IMR-90 (cell line): ENCODE results near the gene ATRNL1. TPM values are rescaled to one million over a fixed set of nuclear protein-coding genes. Genes with fewer than 3 reads are reported as not detected.

Source experiments
- ATAC-seq: fragments of 200-7000 bp; cut with Tn5 transposase; 2 replicates; pipeline ENCODE4 v1.9.1; 2020; ENCODE audit warnings: low read depth, mild to moderate bottlenecking, moderate library complexity
- BruUV-seq: library from RNA; stranded (reverse); fragments of 400-500 nt; replicated peaks from 2 replicates; lab custom pipeline; 2021; lab: Mats Ljungman, UMichigan
- CTCF ChIA-PET: fragments of 300-600 bp; formaldehyde crosslinking; extraction: SDS; loops from one replicate; lab custom pipeline; 2021; ENCODE audit warnings: antibody characterized with exemption; lab: Yijun Ruan, JAX
- POLR2A ChIA-PET: fragments of 300-600 bp; sonication (Branson Sonifier 250); formaldehyde crosslinking; loops from one replicate; lab custom pipeline; 2022; ENCODE audit warnings: antibody characterized with exemption; ENCODE audit not compliant: unreplicated experiment; lab: Charles Lee
- DNase-seq: peaks from one replicate; pipeline ENCODE4 v3.0.0; 2013
- H2AFZ ChIP-seq: replicated peaks from 2 replicates; pipeline ENCODE3; 2013; ENCODE audit warnings: low read length, mild to moderate bottlenecking; ENCODE audit not compliant: poor library complexity
- H2AK5ac ChIP-seq: 2 replicates; pipeline ENCODE4 v1.6.1; 2013; ENCODE audit warnings: low read depth, low read length, inconsistent platforms
- H2AK9ac ChIP-seq: replicated peaks from 2 replicates; pipeline ENCODE3; 2013; ENCODE audit warnings: mild to moderate bottlenecking, low read depth, low read length, moderate library complexity; ENCODE audit not compliant: poor library complexity
- H2BK120ac ChIP-seq: 2 replicates; pipeline ENCODE4 v1.6.1; 2013; ENCODE audit warnings: low read depth, low read length, inconsistent platforms
- H2BK15ac ChIP-seq: 3 replicates; pipeline ENCODE4 v1.6.1; 2013; ENCODE audit warnings: low read depth, low read length, inconsistent platforms
- H2BK20ac ChIP-seq: 2 replicates; pipeline ENCODE4 v1.6.1; 2013; ENCODE audit warnings: low read depth, mild to moderate bottlenecking, inconsistent platforms, low read length, moderate library complexity
- H2BK5ac ChIP-seq: 2 replicates; pipeline ENCODE4 v1.6.1; 2013; ENCODE audit warnings: mild to moderate bottlenecking, low read depth, low read length, inconsistent platforms; ENCODE audit not compliant: poor library complexity, severe bottlenecking
- H3K14ac ChIP-seq: replicated peaks from 2 replicates; pipeline ENCODE4 v1.6.1; 2013; ENCODE audit warnings: low read depth, low read length, inconsistent platforms
- H3K18ac ChIP-seq: 2 replicates; pipeline ENCODE4 v1.6.1; 2013; ENCODE audit warnings: low read depth, low read length, control low read depth
- H3K23ac ChIP-seq: 2 replicates; pipeline ENCODE4 v1.6.1; 2013; ENCODE audit warnings: low read depth, low read length, inconsistent platforms
- H3K27ac ChIP-seq: 2 replicates; pipeline ENCODE4 v1.5.1; 2013; ENCODE audit warnings: mild to moderate bottlenecking, control low read depth, low read length; ENCODE audit not compliant: insufficient read depth
- H3K27me3 ChIP-seq: 2 replicates; pipeline ENCODE4 v1.6.1; 2013; ENCODE audit warnings: low read length; ENCODE audit not compliant: control insufficient read depth, insufficient read depth
- H3K36me3 ChIP-seq: 2 replicates; pipeline ENCODE4 v1.6.1; 2013; ENCODE audit warnings: low read length, mixed read lengths; ENCODE audit not compliant: control insufficient read depth, insufficient read depth
- H3K4ac ChIP-seq: 2 replicates; pipeline ENCODE4 v1.6.1; 2013; ENCODE audit warnings: low read depth, low read length, inconsistent platforms
- H3K4me1 ChIP-seq: 2 replicates; pipeline ENCODE4 v1.6.1; 2013; ENCODE audit warnings: low read length, mixed read lengths; ENCODE audit not compliant: control insufficient read depth, insufficient read depth
- H3K4me2 ChIP-seq: 2 replicates; pipeline ENCODE4 v1.6.1; 2013; ENCODE audit warnings: low read depth, mild to moderate bottlenecking, control low read depth, low read length, moderate library complexity
- H3K4me3 ChIP-seq: 2 replicates; pipeline ENCODE4 v1.5.1; 2013; ENCODE audit warnings: low read depth, mild to moderate bottlenecking, control low read depth, low read length, moderate library complexity; ENCODE audit not compliant: insufficient read depth
- H3K56ac ChIP-seq: 2 replicates; pipeline ENCODE4 v1.6.1; 2013; ENCODE audit warnings: low read length, inconsistent platforms; ENCODE audit not compliant: insufficient read depth; ENCODE audit errors: extremely low read depth
- H3K79me1 ChIP-seq, 2 experiments: 2 replicates each; pipeline ENCODE4 v1.6.1; 2013; ENCODE audit warnings: low read length in 2 of 2, inconsistent platforms in 1 of 2, low read depth in 1 of 2
- H3K9ac ChIP-seq: 2 replicates; pipeline ENCODE4 v1.6.1; 2013; ENCODE audit warnings: low read depth, low read length, control low read depth
- H3K9me1 ChIP-seq: 2 replicates; pipeline ENCODE4 v1.6.1; 2013; ENCODE audit warnings: low read length, inconsistent platforms; ENCODE audit not compliant: insufficient read depth
- H3K9me3 ChIP-seq: 2 replicates; pipeline ENCODE4 v1.6.1; 2013; ENCODE audit warnings: low read length; ENCODE audit not compliant: control insufficient read depth, insufficient read depth
- H4K20me1 ChIP-seq: 2 replicates; pipeline ENCODE4 v1.6.1; 2013; ENCODE audit warnings: low read length, inconsistent platforms; ENCODE audit not compliant: insufficient read depth
- H4K5ac ChIP-seq: 2 replicates; pipeline ENCODE4 v1.6.1; 2013; ENCODE audit warnings: mild to moderate bottlenecking, low read depth, low read length, control low read depth
- H4K8ac ChIP-seq, 2 experiments: 2 replicates each; pipeline ENCODE4 v1.6.1; 2013; ENCODE audit warnings: low read depth in 2 of 2, low read length in 2 of 2, control low read depth in 1 of 2, inconsistent platforms in 1 of 2
- H4K91ac ChIP-seq: 2 replicates; pipeline ENCODE4 v1.6.1; 2013; ENCODE audit warnings: low read depth, low read length, inconsistent platforms; ENCODE audit not compliant: insufficient read depth
- CTCF ChIP-seq: conservative IDR thresholded peaks from 2 replicates; pipeline ENCODE4 v1.5.1; 2012; ENCODE audit warnings: mild to moderate bottlenecking, low read depth, low read length, improper control_type of control experiment
- NFE2L2 ChIP-seq: fragments of 150-350 bp; IDR thresholded peaks from 2 replicates; pipeline ENCODE4 v1.6.1; 2016; ENCODE audit warnings: low read depth, mild to moderate bottlenecking, low read length
- SMC3 ChIP-seq: fragments of 150-350 bp; IDR thresholded peaks from 2 replicates; pipeline ENCODE4 v1.6.1; 2016; ENCODE audit warnings: low read depth, mild to moderate bottlenecking, antibody characterized with exemption, low read length, moderate library complexity
- USF2 ChIP-seq: fragments of 150-350 bp; IDR thresholded peaks from 2 replicates; pipeline ENCODE4 v1.6.1; 2017; ENCODE audit warnings: mild to moderate bottlenecking, antibody characterized with exemption, low read length, low read depth
- WGBS, 2 experiments: methylation state at CpG; one replicate each; pipeline versions ENCODE4 v1.1.5 to v1.1.7; 2013; ENCODE audit warnings: missing lambda C conversion rate in 2 of 2; ENCODE audit not compliant: insufficient read length in 1 of 2; ENCODE audit errors: extremely low coverage in 2 of 2; 5-methylcytosine and 5-hydroxymethylcytosine counted together
- dilution Hi-C: fragments of 300-500 bp; cut with HindIII; formaldehyde crosslinking; loops from one replicate; pipeline ENCODE4 v1.14.3; 2018; ENCODE audit warnings: low sequenced_read_pairs; ENCODE audit not compliant: unreplicated experiment
- in situ Hi-C: fragments of 300-500 bp; cut with MboI; formaldehyde crosslinking; loops from 3 replicates; pipeline ENCODE4 v1.14.3; 2019; ENCODE audit warnings: low sequenced_read_pairs, inconsistent platforms, mixed read lengths
- intact Hi-C: fragments of 100-400 bp; cut with micrococcal nuclease; formaldehyde crosslinking; loops from 2 replicates; pipeline ENCODE4 v1.10.0; 2022
- polyA plus RNA-seq, 3 experiments: library from polyadenylated mRNA; depleted of rRNA; stranded (reverse); fragments of >200 nt; gene quantifications; 2 replicates each; pipeline ENCODE4 v1.2.3, GENCODE V29; 2012; ENCODE audit warnings: low replicate concordance in 1 of 3
- total RNA-seq: library from RNA; depleted of rRNA; stranded (reverse); fragments of >200 nt; gene quantifications from 2 replicates; pipeline ENCODE4 v1.2.3, GENCODE V29; 2012

The ATRNL1 gene
- total and polyA plus RNA-seq, 2 of the 4 experiments (the other 2 are of a cell fraction), result 0.18 to 0.19 TPM

- no TSS peak for BruUV-seq
- Histone ChIP-seq H4K91ac (peak overlapping the region; percentile 100; the same call in 1 of the 2 replicates), H4K20me1 (no peaks in the 10 kb centered on the region), H3K9me1 (peaks cover 8% of the 10 kb centered on the region), H4K8ac (peak overlapping the region; percentile 50 to 99), H3K18ac (peak overlapping the region; percentile 89; the same call in 1 of the 2 replicates), H3K56ac (no peak overlapping the region), H2AK5ac (peak overlapping the region; percentile 26; the same call in 1 of the 2 replicates), H3K27me3 (no peaks in the 10 kb centered on the region), H3K9ac (no peak overlapping the region), H3K4me2 (no peak overlapping the region), H3K4me1 (peaks cover 16% of the 10 kb centered on the region), H3K36me3 (no peaks in the 10 kb centered on the region), H3K14ac (peak overlapping the region; percentile 62; the same call in 1 of the 2 replicates), H2AFZ (no peak overlapping the region), H3K23ac (no peak overlapping the region), H3K9me3 (no peaks in the 10 kb centered on the region), H2BK5ac (peak overlapping the region; percentile 99), H2AK9ac (no peak overlapping the region), H2BK20ac (peak overlapping the region; percentile 92), H3K4me3 (no peak overlapping the region), H3K79me1 (no peaks in the 10 kb centered on the region), H2BK120ac (peak overlapping the region; percentile 100), H4K5ac (peak overlapping the region; percentile 55; the same call in 1 of the 2 replicates), H3K27ac (no peak overlapping the region), H3K4ac (peak overlapping the region; percentile 99), H2BK15ac (peak overlapping the region; percentile 82; the same call in 2 of the 3 replicates)
- in situ Hi-C loops (no loop called here), dilution Hi-C loops (no loop called here), intact Hi-C loops (loop anchor here (2.0 kb wide), 1 partner anchor 326 kb away; no protein-coding TSS in a partner anchor)
- TF ChIP-seq NFE2L2 (no peak), USF2 (no peak), CTCF (peak; percentile 42), SMC3 (no peak)
- peak; percentile 22 for ATAC-seq
- CTCF ChIA-PET, result interaction anchor here (1.3 to 4.1 kb wide), 3 partner anchors 8 to 324 kb away, joined by 4 to 15 read pairs (median 5); no protein-coding TSS in a partner anchor
- no CpG with 5 or more reads among the region's 1 CpG for WGBS, 2 experiments
- POLR2A ChIA-PET, result no interaction called here
- DNase-seq, result peak; percentile 33
Measured at GRCh38 chr10:115948465-115948864, 855.3 kb downstream of the ATRNL1 start.
